Fibroblast of lung (primary cell): ENCODE measurements around the gene ZNF554. TPM values are rescaled to one million over a fixed set of nuclear protein-coding genes. Genes with fewer than 3 reads are reported as not detected.

ENCODE experiments used
- DNase-seq, 2 donors: peaks; one replicate each; pipeline versions ENCODE4 v3.0.0 to v3.0.0-alpha.2; 2010; ENCODE audit warnings: low read depth in 2 of 2
- H2AFZ ChIP-seq: 2 replicates; pipeline ENCODE4 v1.5.1; 2012; ENCODE audit warnings: low read length, control low read depth, inconsistent platforms
- H3K27ac ChIP-seq: 2 replicates; pipeline ENCODE4 v1.5.1; 2011; ENCODE audit warnings: low read length, control low read depth; ENCODE audit not compliant: insufficient read depth
- H3K27me3 ChIP-seq: 2 replicates; pipeline ENCODE4 v1.5.1; 2011; ENCODE audit warnings: mild to moderate bottlenecking, low read length; ENCODE audit not compliant: control insufficient read depth, insufficient read depth
- H3K36me3 ChIP-seq: 2 replicates; pipeline ENCODE4 v1.5.1; 2011; ENCODE audit warnings: low read length; ENCODE audit not compliant: control insufficient read depth, insufficient read depth
- H3K4me1 ChIP-seq: 2 replicates; pipeline ENCODE4 v1.5.1; 2011; ENCODE audit warnings: low read length; ENCODE audit not compliant: control insufficient read depth, insufficient read depth; ENCODE audit errors: extremely low read depth
- H3K4me2 ChIP-seq: 2 replicates; pipeline ENCODE4 v1.5.1; 2011; ENCODE audit warnings: low read length, control low read depth; ENCODE audit not compliant: insufficient read depth; ENCODE audit errors: extremely low read depth
- H3K4me3 ChIP-seq, 4 experiments: fragments of 200-600 bp in 1 of 4; sonication (generic) in 1 of 4; replicated peaks in 1 of 4; 2 replicates each; pipeline ENCODE4 v1.5.1; 2011 to 2016; ENCODE audit warnings: low read length in 4 of 4, low read depth in 3 of 4, mild to moderate bottlenecking in 3 of 4, control low read depth in 2 of 4, inconsistent platforms in 1 of 4, mixed read lengths in 1 of 4; ENCODE audit not compliant: insufficient read depth in 1 of 4; ENCODE audit errors: control extremely low read depth in 1 of 4
- H3K79me2 ChIP-seq: 2 replicates; pipeline ENCODE4 v1.5.1; 2012; ENCODE audit warnings: mild to moderate bottlenecking, low read length, inconsistent platforms; ENCODE audit not compliant: control insufficient read depth, insufficient read depth
- H3K9ac ChIP-seq: 2 replicates; pipeline ENCODE4 v1.5.1; 2011; ENCODE audit warnings: mild to moderate bottlenecking, low read length, control low read depth; ENCODE audit not compliant: insufficient read depth
- H3K9me3 ChIP-seq: 2 replicates; pipeline ENCODE4 v1.5.1; 2012; ENCODE audit warnings: low read depth, low read length; ENCODE audit not compliant: control insufficient read depth, insufficient read depth
- H4K20me1 ChIP-seq: 2 replicates; pipeline ENCODE4 v1.5.1; 2011; ENCODE audit warnings: low read length; ENCODE audit not compliant: control insufficient read depth, insufficient read depth; ENCODE audit errors: extremely low read depth
- EZH2 ChIP-seq: IDR thresholded peaks from 2 replicates; pipeline ENCODE4 v1.5.1; 2012; ENCODE audit warnings: low read length, control low read depth, mild to moderate bottlenecking; ENCODE audit errors: missing control alignments
- polyA plus RNA-seq, 2 donors: library from polyadenylated mRNA; depleted of rRNA in 1 of 2; stranded (reverse) in 1 of 2; unstranded in 1 of 2; fragments of >200 nt; gene quantifications; 2 replicates each; pipeline ENCODE4 v1.2.1, GENCODE V29; 2011 to 2012; ENCODE audit warnings: missing spikeins in 1 of 2
- total RNA-seq: library from RNA; depleted of rRNA; stranded (reverse); fragments of >200 nt; gene quantifications from 2 replicates; pipeline ENCODE4 v1.2.1, GENCODE V29; 2014
- TF ChIP-seq, protein P1 (sequence below), 2 donors: IDR thresholded peaks in 1 of 2; conservative IDR thresholded peaks in 1 of 2; 1 replicate in 1 of 2; 2 replicates in 1 of 2; pipeline ENCODE4 v1.5.1; 2011 to 2012; ENCODE audit warnings: low read length in 2 of 2, control low read depth in 1 of 2, inconsistent platforms in 1 of 2, low read depth in 1 of 2, mild to moderate bottlenecking in 1 of 2

Gene ZNF554
- total and polyA plus RNA-seq, 2 donors (not counting 1 experiment from before 2014, with no cell fraction given), result 2.0 to 5.8 TPM

DNA sequence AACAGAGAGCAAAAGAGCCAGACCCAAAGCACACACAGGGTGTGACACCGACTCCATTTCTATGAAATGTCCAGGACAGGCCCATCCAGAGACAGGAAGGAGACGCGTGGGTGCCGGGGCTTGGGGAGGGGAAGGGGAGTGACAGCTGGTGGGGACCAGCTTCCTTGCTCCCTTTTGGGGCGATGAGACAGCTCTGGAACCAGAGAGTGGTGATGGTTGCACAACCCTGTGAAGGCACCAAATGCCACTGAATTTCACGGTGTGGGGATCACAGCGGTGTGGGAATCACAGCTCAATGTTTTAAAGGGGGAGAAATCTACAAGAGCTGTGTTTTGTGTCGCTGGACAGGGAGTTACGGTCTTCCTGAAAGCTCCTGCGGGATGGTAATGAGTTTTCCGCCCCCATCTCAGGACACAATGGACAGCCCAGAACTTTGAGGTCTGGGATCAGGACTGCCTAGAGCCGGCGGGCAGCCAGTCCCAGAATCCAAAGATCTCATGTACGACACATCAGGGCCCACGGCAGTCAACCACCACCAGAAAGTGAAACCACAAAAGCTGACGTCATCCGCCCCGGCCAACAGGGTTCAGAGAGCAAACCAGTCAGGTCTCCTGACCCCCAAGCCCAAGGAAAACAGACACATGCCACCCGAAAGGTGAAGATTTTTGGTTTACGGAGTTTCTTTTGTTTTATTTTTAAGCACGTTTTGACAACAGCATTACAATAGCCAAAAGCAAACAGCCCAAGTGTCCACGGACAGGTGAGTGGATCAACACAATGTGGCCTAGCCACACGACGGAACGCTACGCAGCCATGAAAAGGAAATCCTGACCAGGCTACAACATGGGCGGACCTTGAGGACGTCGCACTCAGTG is 43.9 kb upstream of the ZNF554 start:
- Histone ChIP-seq H3K4me1 (peaks cover 2% of the 10 kb centered on the region), H3K36me3 (peaks cover 6% of the 10 kb centered on the region), H3K4me3 (no peak overlapping the region), H3K4me2 (no peak overlapping the region), H3K9me3 (no peaks in the 10 kb centered on the region), H3K27me3 (no peaks in the 10 kb centered on the region), H3K27ac (peak overlapping the region; percentile 7), H2AFZ (no peak overlapping the region), H3K79me2 (peaks cover 86% of the 10 kb centered on the region), H3K9ac (no peak overlapping the region), H4K20me1 (no peaks in the 10 kb centered on the region)
- TF ChIP-seq, protein P1, sequence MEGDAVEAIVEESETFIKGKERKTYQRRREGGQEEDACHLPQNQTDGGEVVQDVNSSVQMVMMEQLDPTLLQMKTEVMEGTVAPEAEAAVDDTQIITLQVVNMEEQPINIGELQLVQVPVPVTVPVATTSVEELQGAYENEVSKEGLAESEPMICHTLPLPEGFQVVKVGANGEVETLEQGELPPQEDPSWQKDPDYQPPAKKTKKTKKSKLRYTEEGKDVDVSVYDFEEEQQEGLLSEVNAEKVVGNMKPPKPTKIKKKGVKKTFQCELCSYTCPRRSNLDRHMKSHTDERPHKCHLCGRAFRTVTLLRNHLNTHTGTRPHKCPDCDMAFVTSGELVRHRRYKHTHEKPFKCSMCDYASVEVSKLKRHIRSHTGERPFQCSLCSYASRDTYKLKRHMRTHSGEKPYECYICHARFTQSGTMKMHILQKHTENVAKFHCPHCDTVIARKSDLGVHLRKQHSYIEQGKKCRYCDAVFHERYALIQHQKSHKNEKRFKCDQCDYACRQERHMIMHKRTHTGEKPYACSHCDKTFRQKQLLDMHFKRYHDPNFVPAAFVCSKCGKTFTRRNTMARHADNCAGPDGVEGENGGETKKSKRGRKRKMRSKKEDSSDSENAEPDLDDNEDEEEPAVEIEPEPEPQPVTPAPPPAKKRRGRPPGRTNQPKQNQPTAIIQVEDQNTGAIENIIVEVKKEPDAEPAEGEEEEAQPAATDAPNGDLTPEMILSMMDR (conservative IDR thresholded peaks at IDR 0.05 in 1 of 2, IDR thresholded peaks at IDR 0.05 in 1 of 2; ENCODE audit: low read depth in 1 of 2, low read length in 2 of 2), result no peak
- no peak for TF ChIP-seq EZH2
- DNase-seq, result peak; percentile 36 to 73

DNA sequence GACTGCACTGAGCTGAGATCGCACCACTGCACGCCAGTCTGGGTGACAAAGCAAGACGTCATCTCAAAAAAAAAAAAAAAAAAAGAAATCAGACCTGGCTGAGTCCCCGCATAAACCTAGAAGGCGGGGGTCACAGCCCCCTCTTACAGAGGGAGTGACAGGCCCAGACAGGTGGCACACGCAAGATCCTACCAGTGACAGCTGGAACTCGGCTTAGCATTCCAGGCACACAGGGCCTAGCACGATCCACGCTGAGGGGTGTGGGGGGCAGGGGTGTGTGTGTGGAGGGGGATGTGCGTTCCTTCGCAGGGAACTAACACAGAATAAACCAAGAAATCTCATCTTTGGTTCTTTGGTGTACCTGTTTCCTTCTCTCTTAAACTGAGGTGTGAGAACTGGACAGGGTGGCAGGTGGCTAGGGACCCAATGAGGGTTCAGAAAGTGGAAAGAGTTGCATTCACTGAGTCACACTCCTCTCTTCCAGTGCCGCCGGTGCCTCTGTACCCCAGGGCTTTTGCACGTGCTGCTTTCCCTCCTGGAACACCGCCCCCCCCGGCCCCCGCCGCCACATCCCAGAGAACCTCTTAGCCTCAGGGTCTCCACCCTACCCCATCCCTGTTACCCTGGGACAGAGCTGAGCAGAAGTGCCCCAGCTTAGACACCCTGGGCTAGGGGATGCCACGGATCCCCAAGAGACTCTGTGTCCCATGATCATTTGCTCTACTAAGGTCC is 41.5 kb upstream of the ZNF554 start:
- H3K9ac ChIP-seq, result no peak overlapping the region
- H4K20me1 ChIP-seq, result no peaks in the 10 kb centered on the region
- no peak overlapping the region for H3K4me3 ChIP-seq
- peaks cover 90% of the 10 kb centered on the region for H3K79me2 ChIP-seq
- TF ChIP-seq, protein P1 (conservative IDR thresholded peaks at IDR 0.05 in 1 of 2, IDR thresholded peaks at IDR 0.05 in 1 of 2; ENCODE audit: low read depth in 1 of 2, low read length in 2 of 2), result no peak
- no peak for TF ChIP-seq EZH2
- H3K36me3 ChIP-seq, result peaks cover 6% of the 10 kb centered on the region
- no peak for DNase-seq
- H3K9me3 ChIP-seq, result no peaks in the 10 kb centered on the region
- peaks cover 9% of the 10 kb centered on the region for H3K4me1 ChIP-seq
- no peak overlapping the region for H2AFZ ChIP-seq
- H3K27ac ChIP-seq, result no peak overlapping the region
- no peak overlapping the region for H3K4me2 ChIP-seq
- H3K27me3 ChIP-seq, result no peaks in the 10 kb centered on the region

DNA sequence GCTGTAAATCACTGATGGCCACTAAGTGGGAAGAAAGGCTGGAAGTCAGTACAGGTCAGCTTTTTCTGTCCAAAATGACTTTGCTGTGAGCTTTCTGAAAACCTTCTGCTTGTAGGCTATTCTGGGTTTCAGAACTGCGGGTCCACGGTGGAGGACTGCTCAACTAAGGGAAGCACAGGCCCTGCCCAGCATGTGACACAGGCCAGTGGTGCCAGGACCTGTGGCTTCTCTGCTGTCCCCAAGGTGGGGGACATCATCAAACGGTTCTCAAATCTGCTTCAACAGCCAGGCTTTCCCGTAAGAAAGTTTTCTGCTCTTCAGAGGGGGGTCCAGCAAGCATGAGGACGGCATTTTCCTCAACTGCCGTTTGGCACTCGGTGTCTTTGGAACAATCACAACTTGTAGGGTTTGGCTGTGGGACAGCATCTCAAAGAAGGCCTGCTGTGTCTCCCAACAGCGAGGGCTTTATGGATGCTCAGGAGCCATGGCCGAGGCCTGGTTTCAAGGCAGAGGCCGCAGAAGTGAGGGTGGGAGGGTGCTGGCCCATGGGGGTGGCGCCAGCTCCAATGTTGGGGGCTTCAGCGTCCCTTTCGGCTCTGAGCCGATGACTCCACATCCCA is 40.4 kb upstream of the ZNF554 start:
- DNase-seq, result no peak
- Histone ChIP-seq H3K9me3 (no peaks in the 10 kb centered on the region), H3K27me3 (no peaks in the 10 kb centered on the region), H3K4me1 (peaks cover 11% of the 10 kb centered on the region), H3K9ac (no peak overlapping the region), H4K20me1 (no peaks in the 10 kb centered on the region), H3K79me2 (peaks cover 86% of the 10 kb centered on the region), H3K36me3 (peaks cover 2% of the 10 kb centered on the region), H3K4me3 (no peak overlapping the region), H3K4me2 (no peak overlapping the region), H2AFZ (no peak overlapping the region), H3K27ac (no peak overlapping the region)
- no peak for TF ChIP-seq EZH2
